ENCODE results near the gene CADPS.

Gene CADPS

GRCh38 chr3:62369476-62369743, 505.8 kb downstream of the CADPS start:
- DNase-seq (ENCODE audit: low spot score), result no peak
- TF ChIP-seq CTCF (conservative IDR thresholded peaks at IDR 0.05; ENCODE audit: low read depth), result no peak
- H3K27ac ChIP-seq, result no peak overlapping the region
- POLR2A ChIA-PET (ENCODE audit: low non-redundant PET), result no interaction called here
- CTCF ChIA-PET, result no interaction called here

GRCh38 chr3:62368705-62369475, 506.3 kb downstream of the CADPS start:
- ChIA-PET POLR2A (ENCODE audit: low non-redundant PET) (no interaction called here), CTCF (no interaction called here)

DNA sequence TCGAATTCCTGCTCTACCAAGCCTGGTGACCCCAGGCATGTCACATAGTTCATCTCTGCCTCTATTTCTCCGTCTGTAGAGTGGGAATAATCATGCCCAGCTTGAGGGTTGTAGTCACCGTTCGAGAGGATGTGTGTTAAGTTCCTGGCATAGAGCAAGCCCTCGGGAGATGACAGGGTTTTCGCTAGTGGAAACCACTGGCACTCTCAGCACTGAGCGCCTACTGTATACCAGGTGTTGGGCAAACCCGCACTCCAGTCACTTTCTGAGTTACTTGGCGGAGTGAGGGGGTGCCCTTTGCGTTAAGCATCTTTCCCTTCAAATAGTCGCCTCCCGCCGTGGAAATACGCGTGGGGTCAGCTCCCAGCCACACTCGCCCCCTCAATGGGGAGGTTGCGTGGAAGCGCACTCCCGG, 506.9 kb downstream of the CADPS start:
- TF ChIP-seq CTCF (conservative IDR thresholded peaks at IDR 0.05; ENCODE audit: low read depth), result no peak
- H3K27ac ChIP-seq, result no peak overlapping the region
- DNase-seq (ENCODE audit: low spot score), result no peak
- POLR2A ChIA-PET (ENCODE audit: low non-redundant PET), result no interaction called here
- CTCF ChIA-PET, result no interaction called here

More at GRCh38 chr3:62368705-62369475, 506.3 kb downstream of the CADPS start:
- no peak for DNase-seq (ENCODE audit: low spot score)
- no peak for TF ChIP-seq CTCF (conservative IDR thresholded peaks at IDR 0.05; ENCODE audit: low read depth)
- H3K27ac ChIP-seq, result no peak overlapping the region

DNA sequence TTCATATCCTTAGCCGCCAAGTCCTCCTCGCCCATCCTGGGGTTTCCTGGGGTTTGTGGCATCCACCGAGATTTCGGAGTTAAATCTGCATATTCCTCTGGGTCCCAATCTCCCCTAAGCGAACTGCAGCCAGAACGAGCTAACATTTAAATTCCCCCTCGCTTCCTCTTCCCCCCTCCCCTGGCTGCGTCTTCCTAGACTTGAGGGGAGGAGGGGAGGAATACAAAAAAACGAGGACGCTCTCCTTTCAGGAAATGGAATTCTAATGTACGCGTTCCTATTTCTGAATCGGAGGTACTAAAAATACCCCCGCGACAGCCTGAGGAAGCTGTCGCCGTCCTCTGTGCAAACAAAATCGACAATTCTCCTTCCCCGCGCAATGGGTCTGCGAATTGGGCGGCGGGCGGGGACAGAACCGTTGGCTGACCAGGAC, 507.4 kb downstream of the CADPS start:
- no peak for DNase-seq (ENCODE audit: low spot score)
- POLR2A ChIA-PET (ENCODE audit: low non-redundant PET), result no interaction called here
- CTCF ChIA-PET, result no interaction called here
- no peak overlapping the region for H3K27ac ChIP-seq
- TF ChIP-seq CTCF (conservative IDR thresholded peaks at IDR 0.05; ENCODE audit: low read depth), result no peak

DNA sequence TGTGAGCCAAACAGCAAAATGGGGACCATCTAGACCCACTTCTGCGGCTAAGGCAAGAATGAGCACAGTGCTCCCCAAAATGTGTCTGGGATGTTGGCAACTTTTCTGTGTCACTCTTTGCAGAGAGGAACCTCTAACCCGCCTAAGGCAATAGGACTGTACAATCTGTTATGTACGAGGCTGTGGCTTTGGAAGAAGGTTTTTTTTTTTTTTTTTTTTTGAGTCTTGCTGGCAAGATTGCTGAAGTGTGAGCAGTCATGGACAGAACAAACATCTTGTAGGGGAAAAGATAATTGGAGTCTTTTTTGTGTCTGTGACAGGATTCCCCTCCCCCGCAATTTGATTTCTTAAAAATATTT, 509.1 kb downstream of the CADPS start:
- POLR2A ChIA-PET (ENCODE audit: low non-redundant PET), result no interaction called here
- DNase-seq (ENCODE audit: low spot score), result no peak
- no peak overlapping the region for H3K27ac ChIP-seq
- TF ChIP-seq CTCF (conservative IDR thresholded peaks at IDR 0.05; ENCODE audit: low read depth), result no peak
- CTCF ChIA-PET, result no interaction called here

DNA sequence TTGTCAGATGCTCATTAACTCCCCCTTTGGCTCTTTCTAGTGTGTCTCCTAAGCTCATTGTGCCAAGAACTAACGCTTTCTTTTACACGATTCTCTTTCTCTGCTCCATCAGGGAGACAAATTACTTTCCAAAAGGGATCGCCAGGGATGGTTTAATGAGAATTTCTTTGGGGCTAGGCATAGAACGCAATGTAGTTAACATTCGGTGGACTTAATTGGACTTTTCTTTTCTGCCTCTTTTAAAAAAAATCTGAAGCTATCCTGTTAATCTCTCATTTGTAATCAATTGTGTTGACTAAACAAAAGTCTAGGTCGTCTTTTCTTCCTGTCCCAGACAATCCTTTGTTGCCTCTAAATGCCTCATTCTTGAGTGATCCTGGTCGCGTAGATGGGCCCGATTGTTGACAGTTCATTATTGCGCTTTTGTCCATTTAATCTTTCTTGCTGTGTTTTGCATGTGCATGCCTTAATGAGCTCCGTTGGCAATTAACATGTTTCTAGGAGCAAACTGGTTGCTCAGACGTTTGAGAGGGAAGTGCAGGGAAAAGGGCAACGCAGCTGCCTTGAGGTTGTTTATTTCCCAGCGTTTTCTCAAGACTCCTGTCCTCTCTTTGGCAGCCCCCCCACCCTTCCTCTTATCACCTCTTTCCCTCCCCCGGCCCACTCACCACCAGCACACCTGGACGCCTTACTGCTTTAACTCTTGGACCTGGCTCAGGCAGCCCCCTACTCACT, 509.7 kb downstream of the CADPS start:
- POLR2A ChIA-PET (ENCODE audit: low non-redundant PET), result no interaction called here
- CTCF ChIA-PET, result no interaction called here
- no peak overlapping the region for H3K27ac ChIP-seq
- DNase-seq (ENCODE audit: low spot score), result no peak
- TF ChIP-seq CTCF (conservative IDR thresholded peaks at IDR 0.05; ENCODE audit: low read depth), result no peak
